GM19372 (cell line): ENCODE data around the gene KY.
A peak's percentile ranks its signal among the peaks of the same experiment; 100 is the strongest.
"Not testable (repeated sequence)": the region's sequence is repeated elsewhere in the genome, so short reads cannot be mapped to it uniquely, and the experiment has no call there.

ENCODE experiments used
- ATAC-seq: cut with Tn5 transposase; IDR thresholded peaks from one replicate; pipeline ENCODE4 v1.9.1; 2021; ENCODE audit warnings: mild to moderate bottlenecking, low read depth, moderate library complexity; ENCODE audit not compliant: unreplicated experiment

KY gene

GRCh38 chr3:134607054-134608022, 43.5 kb downstream of the KY start:
- ATAC-seq = no peak

- no peak for ATAC-seq
These were observed 44.5 kb downstream of the KY start for GRCh38 chr3:134606033-134607025.

- ATAC-seq = no peak
These were observed 45.3 kb downstream of the KY start for GRCh38 chr3:134605556-134605955.

GRCh38 chr3:134603956-134604355, 46.9 kb downstream of the KY start:
- ATAC-seq = no peak

GRCh38 chr3:134603480-134603879, 47.3 kb downstream of the KY start:
- ATAC-seq = no peak

GRCh38 chr3:134602440-134602814, 48.4 kb downstream of the KY start:
- ATAC-seq = no peak

GRCh38 chr3:134601539-134602439, 49.0 kb downstream of the KY start:
- no peak for ATAC-seq

- ATAC-seq = peak; percentile 78
These were observed 49.9 kb downstream of the KY start for GRCh38 chr3:134600685-134601463.

- no peak for ATAC-seq
These were observed 50.6 kb downstream of the KY start for GRCh38 chr3:134600206-134600605.

- ATAC-seq = no peak
These were observed 51.9 kb downstream of the KY start for GRCh38 chr3:134598763-134599545.

- no peak for ATAC-seq
These were observed 53.3 kb downstream of the KY start for GRCh38 chr3:134597390-134597970.

GRCh38 chr3:134594986-134595385, 55.8 kb downstream of the KY start:
- ATAC-seq = not testable (repeated sequence)

- ATAC-seq = no peak
These were observed 56.5 kb downstream of the KY start for GRCh38 chr3:134594331-134594741.

GRCh38 chr3:134592806-134593205, 58.0 kb downstream of the KY start:
- no peak for ATAC-seq

GRCh38 chr3:134590766-134591165, 60.1 kb downstream of the KY start:
- ATAC-seq = no peak

GRCh38 chr3:134579141-134579665, 71.6 kb downstream of the KY start:
- no peak for ATAC-seq

- ATAC-seq = no peak
These were observed 74.0 kb downstream of the KY start for GRCh38 chr3:134576831-134577230.

- ATAC-seq = no peak
These were observed 74.4 kb downstream of the KY start for GRCh38 chr3:134576426-134576825.
